ENCODE measurements around the gene IGFBP2. TPM values are rescaled to one million over a fixed set of nuclear protein-coding genes. Genes with fewer than 3 reads are reported as not detected.

Gene IGFBP2
- polyA plus RNA-seq, 1 donor (not counting 4 experiments of a cell fraction or from before 2014, with no cell fraction given) = 10.2 TPM

DNA sequence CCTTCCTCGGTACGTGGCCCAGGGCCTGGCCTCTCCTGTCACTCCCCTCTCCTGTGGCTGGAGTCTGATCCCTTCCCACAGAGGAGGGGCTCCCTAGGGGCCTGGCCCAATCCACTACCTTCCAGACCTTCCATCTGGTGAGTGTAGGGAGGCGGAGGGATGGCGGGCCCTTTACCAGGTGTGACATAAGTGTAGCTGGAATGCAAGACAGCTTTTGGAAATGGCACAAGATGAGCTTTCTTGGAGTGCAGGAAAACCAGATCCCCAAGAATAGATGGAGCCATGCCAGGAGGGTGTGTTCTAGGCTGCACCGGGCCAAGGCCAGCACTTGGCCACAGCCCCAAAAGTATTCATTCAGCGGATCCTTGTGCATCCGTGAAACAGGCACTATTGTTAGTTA lies 32.0 kb downstream of the IGFBP2 start:
- H3K4me1 ChIP-seq (ENCODE audit: control insufficient read depth, extremely low read depth, insufficient read depth, low read length) = peaks cover 23% of the 10 kb centered on the region
- peaks cover 3% of the 10 kb centered on the region for H3K27me3 ChIP-seq (ENCODE audit: control insufficient read depth, extremely low read depth, insufficient read depth, low read length)
- dilution Hi-C loops (cut with MboI; ENCODE audit: extremely low pct_ligation_motif_present, low sequenced_read_pairs) = no loop called here
- DNase-seq (ENCODE audit: low read depth, low spot score) = peak; percentile 85
- H3K79me2 ChIP-seq (ENCODE audit: control insufficient read depth, insufficient read depth, low read length) = no peaks in the 10 kb centered on the region
- no peaks in the 10 kb centered on the region for H3K9me3 ChIP-seq (ENCODE audit: control insufficient read depth, low read depth, low read length)
- H3K4me2 ChIP-seq (ENCODE audit: control insufficient read depth, extremely low read depth, insufficient read depth, low read depth, low read length) = peak overlapping the region; percentile 89
- FAIRE-seq = peak; percentile 95
- H3K27ac ChIP-seq (ENCODE audit: control insufficient read depth, insufficient read depth, low read length) = peak overlapping the region; percentile 26
- no peak for TF ChIP-seq EZH2 (IDR thresholded peaks at IDR 0.05; ENCODE audit: low read length)
- TF ChIP-seq, protein P1, sequence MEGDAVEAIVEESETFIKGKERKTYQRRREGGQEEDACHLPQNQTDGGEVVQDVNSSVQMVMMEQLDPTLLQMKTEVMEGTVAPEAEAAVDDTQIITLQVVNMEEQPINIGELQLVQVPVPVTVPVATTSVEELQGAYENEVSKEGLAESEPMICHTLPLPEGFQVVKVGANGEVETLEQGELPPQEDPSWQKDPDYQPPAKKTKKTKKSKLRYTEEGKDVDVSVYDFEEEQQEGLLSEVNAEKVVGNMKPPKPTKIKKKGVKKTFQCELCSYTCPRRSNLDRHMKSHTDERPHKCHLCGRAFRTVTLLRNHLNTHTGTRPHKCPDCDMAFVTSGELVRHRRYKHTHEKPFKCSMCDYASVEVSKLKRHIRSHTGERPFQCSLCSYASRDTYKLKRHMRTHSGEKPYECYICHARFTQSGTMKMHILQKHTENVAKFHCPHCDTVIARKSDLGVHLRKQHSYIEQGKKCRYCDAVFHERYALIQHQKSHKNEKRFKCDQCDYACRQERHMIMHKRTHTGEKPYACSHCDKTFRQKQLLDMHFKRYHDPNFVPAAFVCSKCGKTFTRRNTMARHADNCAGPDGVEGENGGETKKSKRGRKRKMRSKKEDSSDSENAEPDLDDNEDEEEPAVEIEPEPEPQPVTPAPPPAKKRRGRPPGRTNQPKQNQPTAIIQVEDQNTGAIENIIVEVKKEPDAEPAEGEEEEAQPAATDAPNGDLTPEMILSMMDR (optimal IDR thresholded peaks at IDR 0.05 in 1 of 3, IDR thresholded peaks at IDR 0.05 in 1 of 3, conservative IDR thresholded peaks at IDR 0.05 in 1 of 3; ENCODE audit: extremely low read depth in 1 of 3, insufficient read depth in 2 of 3, low read length in 3 of 3) = no peak
- peak overlapping the region in 2 of 3 experiments; percentile 32 to 48 for H3K4me3 ChIP-seq (ENCODE audit: control insufficient read depth in 2 of 3, extremely low read depth in 1 of 3, insufficient read depth in 2 of 3, low read depth in 1 of 3, low read length in 3 of 3)
- H2AFZ ChIP-seq (ENCODE audit: control insufficient read depth, low read length) = peak overlapping the region; percentile 46
- H3K9me1 ChIP-seq (ENCODE audit: control insufficient read depth, extremely low read depth, insufficient read depth, low read length) = peaks cover 4% of the 10 kb centered on the region
- H4K20me1 ChIP-seq (ENCODE audit: control insufficient read depth, extremely low read depth, insufficient read depth, low read length) = no peaks in the 10 kb centered on the region
- peak overlapping the region; percentile 50 for H3K9ac ChIP-seq (ENCODE audit: control insufficient read depth, extremely low read depth, insufficient read depth, low read length)
- no peaks in the 10 kb centered on the region for H3K36me3 ChIP-seq (ENCODE audit: control insufficient read depth in 2 of 2, extremely low read depth in 1 of 2, insufficient read depth in 2 of 2, low read length in 2 of 2)

DNA sequence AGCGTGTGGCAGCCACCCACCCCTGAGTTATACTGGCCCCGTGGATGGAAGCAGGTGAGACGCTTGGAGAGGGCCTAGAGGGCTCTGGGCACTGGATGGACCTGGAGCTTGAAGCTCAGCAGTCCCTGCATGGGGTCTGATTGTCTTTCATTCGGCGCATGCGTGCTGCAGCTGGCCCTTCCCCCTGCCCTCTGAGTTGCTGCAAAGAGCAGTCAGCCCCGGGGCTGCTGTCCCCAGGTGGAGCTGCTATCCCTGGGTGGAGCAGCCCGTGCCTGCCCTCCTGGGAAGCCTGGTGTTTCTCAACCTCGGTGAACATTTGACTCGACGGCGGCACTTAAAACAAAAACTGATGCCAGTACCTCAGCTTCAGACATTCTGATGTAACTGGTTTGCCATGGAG lies 32.5 kb downstream of the IGFBP2 start:
- TF ChIP-seq EZH2 (IDR thresholded peaks at IDR 0.05; ENCODE audit: low read length) = no peak
- TF ChIP-seq, protein P1 (optimal IDR thresholded peaks at IDR 0.05 in 1 of 3, IDR thresholded peaks at IDR 0.05 in 1 of 3, conservative IDR thresholded peaks at IDR 0.05 in 1 of 3; ENCODE audit: extremely low read depth in 1 of 3, insufficient read depth in 2 of 3, low read length in 3 of 3) = peak in 1 of 3 experiments; percentile 15
- Histone ChIP-seq H3K9ac (ENCODE audit: control insufficient read depth, extremely low read depth, insufficient read depth, low read length) (peak overlapping the region; percentile 50), H3K27me3 (ENCODE audit: control insufficient read depth, extremely low read depth, insufficient read depth, low read length) (peaks cover 6% of the 10 kb centered on the region), H3K36me3 (ENCODE audit: control insufficient read depth in 2 of 2, extremely low read depth in 1 of 2, insufficient read depth in 2 of 2, low read length in 2 of 2) (no peaks in the 10 kb centered on the region), H3K9me3 (ENCODE audit: control insufficient read depth, low read depth, low read length) (no peaks in the 10 kb centered on the region), H2AFZ (ENCODE audit: control insufficient read depth, low read length) (peak overlapping the region; percentile 46), H3K27ac (ENCODE audit: control insufficient read depth, insufficient read depth, low read length) (peak overlapping the region; percentile 26), H3K4me1 (ENCODE audit: control insufficient read depth, extremely low read depth, insufficient read depth, low read length) (peaks cover 22% of the 10 kb centered on the region), H3K9me1 (ENCODE audit: control insufficient read depth, extremely low read depth, insufficient read depth, low read length) (peaks cover 4% of the 10 kb centered on the region), H3K4me2 (ENCODE audit: control insufficient read depth, extremely low read depth, insufficient read depth, low read depth, low read length) (peak overlapping the region; percentile 89), H3K4me3 (ENCODE audit: control insufficient read depth in 2 of 3, extremely low read depth in 1 of 3, insufficient read depth in 2 of 3, low read depth in 1 of 3, low read length in 3 of 3) (peak overlapping the region in 2 of 3 experiments; percentile 32 to 48), H4K20me1 (ENCODE audit: control insufficient read depth, extremely low read depth, insufficient read depth, low read length) (no peaks in the 10 kb centered on the region), H3K79me2 (ENCODE audit: control insufficient read depth, insufficient read depth, low read length) (no peaks in the 10 kb centered on the region)
- dilution Hi-C loops (cut with MboI; ENCODE audit: extremely low pct_ligation_motif_present, low sequenced_read_pairs) = no loop called here
- FAIRE-seq = no peak
- peak; percentile 53 for DNase-seq (ENCODE audit: low read depth, low spot score)

All from keratinocyte (primary cell).